GM12878 (cell line): ENCODE results near the gene ARHGEF11. TPM values are rescaled to one million over a fixed set of nuclear protein-coding genes. Genes with fewer than 3 reads are reported as not detected.

ENCODE experiments used
- ATAC-seq: fragments of 200-7000 bp; cut with Tn5 transposase; 3 replicates; pipeline ENCODE4 v1.9.1; 2020; ENCODE audit warnings: mild to moderate bottlenecking, moderate library complexity
- BruUV-seq: library from RNA; stranded (reverse); fragments of 400-500 nt; replicated peaks from 2 replicates; lab custom pipeline; 2021; lab: Mats Ljungman, UMichigan
- CTCF ChIA-PET: fragments of 300-600 bp; sonication (Branson Sonifier 250); formaldehyde crosslinking; extraction: SDS; loops from one replicate; lab custom pipeline; 2021; ENCODE audit warnings: inconsistent platforms; lab: Yijun Ruan, JAX
- POLR2A ChIA-PET: fragments of 350-600 bp; formaldehyde crosslinking; extraction: SDS; loops from one replicate; lab custom pipeline; 2021; ENCODE audit warnings: inconsistent platforms; lab: Charles Lee
- RAD21 ChIA-PET: fragments of 300-600 bp; sonication (Branson Sonifier 250); formaldehyde crosslinking; loops from one replicate; lab custom pipeline; 2023; ENCODE audit warnings: antibody characterized with exemption; ENCODE audit not compliant: unreplicated experiment; lab: Charles Lee
- SMC1A ChIA-PET: fragments of 300-600 bp; sonication (Branson Sonifier 250); formaldehyde crosslinking; loops from one replicate; lab custom pipeline; 2023; ENCODE audit not compliant: unreplicated experiment, uncharacterized antibody; lab: Charles Lee
- DNase-seq: peaks from one replicate; pipeline ENCODE4 v3.0.0-alpha.2; 2011; ENCODE audit warnings: low read depth, low spot score
- FAIRE-seq: peaks from 3 replicates; lab custom pipeline; 2011; peaks lifted over from hg19 to GRCh38; lab: Jason Lieb, UNC
- H2AFZ ChIP-seq: 2 replicates; pipeline ENCODE4 v1.6.0; 2011; ENCODE audit warnings: low read depth, low read length, control low read depth; ENCODE audit not compliant: control insufficient read depth
- H3K27ac ChIP-seq: 2 replicates; pipeline ENCODE4 v1.5.1; 2011; ENCODE audit warnings: control low read depth; ENCODE audit not compliant: control insufficient read depth, insufficient read depth
- H3K27me3 ChIP-seq, 2 experiments: replicated peaks in 1 of 2; 2 replicates each; pipeline versions ENCODE4 v1.6.0 to v1.6.1; 2011; ENCODE audit warnings: low read length in 1 of 2; ENCODE audit not compliant: control insufficient read depth in 2 of 2, insufficient read depth in 2 of 2
- H3K36me3 ChIP-seq, 2 experiments: 2 replicates each; pipeline ENCODE4 v1.5.1; 2011; ENCODE audit warnings: low read length in 1 of 2; ENCODE audit not compliant: control insufficient read depth in 2 of 2, insufficient read depth in 2 of 2
- H3K4me1 ChIP-seq: 2 replicates; pipeline ENCODE4 v1.6.1; 2011; ENCODE audit warnings: mild to moderate bottlenecking, low read length, moderate library complexity, mixed read lengths; ENCODE audit not compliant: control insufficient read depth, insufficient read depth
- H3K4me2 ChIP-seq: 2 replicates; pipeline ENCODE4 v1.6.0; 2011; ENCODE audit warnings: control low read depth; ENCODE audit not compliant: control insufficient read depth, insufficient read depth
- H3K4me3 ChIP-seq: fragments of 200-600 bp; sonication (generic); 2 replicates; pipeline ENCODE4 v1.5.1; 2016
- H3K79me2 ChIP-seq: 2 replicates; pipeline ENCODE4 v1.6.0; 2011; ENCODE audit warnings: low read length; ENCODE audit not compliant: control insufficient read depth, insufficient read depth
- H3K9ac ChIP-seq: 2 replicates; pipeline ENCODE4 v1.8.0; 2011; ENCODE audit warnings: low read length, control low read depth, mixed read lengths; ENCODE audit not compliant: control insufficient read depth, insufficient read depth
- H3K9me3 ChIP-seq: replicated peaks from 3 replicates; pipeline ENCODE4 v1.5.1; 2011; ENCODE audit warnings: mild to moderate bottlenecking, low read length; ENCODE audit not compliant: control insufficient read depth, insufficient read depth
- H4K20me1 ChIP-seq: 2 replicates; pipeline ENCODE4 v1.6.0; 2011; ENCODE audit not compliant: control insufficient read depth, insufficient read depth
- ASH2L ChIP-seq: fragments of 300-600, 200-600 bp; sonication (generic); IDR thresholded peaks from 2 replicates; pipeline ENCODE4 v1.6.1; 2017; ENCODE audit warnings: low read depth, mild to moderate bottlenecking, borderline replicate concordance
- ATF3 ChIP-seq: IDR thresholded peaks from 2 replicates; pipeline ENCODE4 v1.6.1; 2011; ENCODE audit warnings: low read depth, mild to moderate bottlenecking, low read length, moderate library complexity, borderline replicate concordance; ENCODE audit errors: extremely low read depth
- CEBPB ChIP-seq, 2 experiments: fragments of 150-350 bp in 1 of 2; IDR thresholded peaks; 2 replicates each; pipeline ENCODE4 v1.6.1; 2012 to 2014; ENCODE audit warnings: low read depth in 2 of 2, low read length in 2 of 2, borderline replicate concordance in 1 of 2, inconsistent platforms in 1 of 2
- CTCF ChIP-seq, 3 experiments: IDR thresholded peaks in 2 of 3; conservative IDR thresholded peaks in 1 of 3; 2 replicates each; pipeline ENCODE4 v1.5.1; 2011; ENCODE audit warnings: low read depth in 3 of 3, low read length in 3 of 3, mild to moderate bottlenecking in 3 of 3, control low read depth in 2 of 3, moderate library complexity in 2 of 3, inconsistent platforms in 1 of 3, mixed read lengths in 1 of 3; ENCODE audit not compliant: control insufficient read depth in 2 of 3, insufficient read depth in 1 of 3; ENCODE audit errors: extremely low read depth in 1 of 3
- DPF2 ChIP-seq: fragments of 450-650 bp; IDR thresholded peaks from 2 replicates; pipeline ENCODE4 v1.6.1; 2017; ENCODE audit warnings: mild to moderate bottlenecking
- ETV6 ChIP-seq, 2 experiments: fragments of 450-650 bp in 1 of 2; IDR thresholded peaks in 1 of 2; conservative IDR thresholded peaks in 1 of 2; 2 replicates each; pipeline ENCODE4 v1.6.1; 2014; ENCODE audit warnings: antibody characterized with exemption in 1 of 2, borderline replicate concordance in 1 of 2, low read depth in 1 of 2, mild to moderate bottlenecking in 1 of 2, moderate library complexity in 1 of 2
- IRF4 ChIP-seq: IDR thresholded peaks from 2 replicates; pipeline ENCODE4 v1.6.1; 2011; ENCODE audit warnings: low read depth, low read length
- JUND ChIP-seq: IDR thresholded peaks from 2 replicates; pipeline ENCODE4 v1.6.1; 2012; ENCODE audit warnings: low read depth, mild to moderate bottlenecking, low read length, improper control_type of control experiment, moderate library complexity
- KLF5 ChIP-seq: fragments of 450-650 bp; IDR thresholded peaks from 2 replicates; pipeline ENCODE4 v1.6.1; 2014; ENCODE audit warnings: mild to moderate bottlenecking; ENCODE audit not compliant: partially characterized antibody
- LARP7 ChIP-seq: fragments of 450-650 bp; IDR thresholded peaks from 2 replicates; pipeline ENCODE4 v1.6.1; 2017; ENCODE audit warnings: mild to moderate bottlenecking
- MEF2B ChIP-seq: fragments of 450-650 bp; IDR thresholded peaks from 2 replicates; pipeline ENCODE4 v1.6.1; 2018; ENCODE audit warnings: mild to moderate bottlenecking, moderate library complexity; ENCODE audit not compliant: partially characterized antibody, poor library complexity, severe bottlenecking
- PKNOX1 ChIP-seq: fragments of 450-650 bp; IDR thresholded peaks from 2 replicates; pipeline ENCODE4 v1.6.1; 2016; ENCODE audit warnings: mild to moderate bottlenecking
- PML ChIP-seq: IDR thresholded peaks from 2 replicates; pipeline ENCODE4 v1.6.1; 2012; ENCODE audit warnings: low read length, inconsistent platforms
- RAD21 ChIP-seq: IDR thresholded peaks from 2 replicates; pipeline ENCODE4 v1.6.1; 2011; ENCODE audit warnings: mild to moderate bottlenecking, low read depth, low read length, moderate library complexity; ENCODE audit not compliant: insufficient read depth
- SIN3A ChIP-seq: IDR thresholded peaks from 2 replicates; pipeline ENCODE4 v1.6.1; 2012; ENCODE audit warnings: low read depth, low read length, improper control_type of control experiment
- SMAD1 ChIP-seq: fragments of 450-650 bp; IDR thresholded peaks from 2 replicates; pipeline ENCODE4 v1.6.1; 2018; ENCODE audit warnings: mild to moderate bottlenecking, low read depth; ENCODE audit not compliant: partially characterized antibody
- TCF12 ChIP-seq: IDR thresholded peaks from 2 replicates; pipeline ENCODE4 v1.6.1; 2011; ENCODE audit warnings: low read depth, mild to moderate bottlenecking, low read length
- ZBED1 ChIP-seq: IDR thresholded peaks from 2 replicates; pipeline ENCODE4 v1.6.1; 2016; ENCODE audit warnings: borderline replicate concordance
- ZNF217 ChIP-seq: fragments of 450-650 bp; IDR thresholded peaks from 2 replicates; pipeline ENCODE4 v1.6.1; 2017; ENCODE audit warnings: antibody characterized with exemption, mild to moderate bottlenecking
- ZNF274 ChIP-seq: IDR thresholded peaks from one replicate; pipeline ENCODE4 v1.8.0; 2011; ENCODE audit not compliant: insufficient read length, insufficient read depth
- WGBS: methylation state at CpG from one replicate; pipeline ENCODE4 v1.1.6; 2016; ENCODE audit warnings: low lambda C conversion rate; ENCODE audit not compliant: insufficient replicate concordance, insufficient coverage; ENCODE audit errors: missing lambda C conversion rate; 5-methylcytosine and 5-hydroxymethylcytosine counted together
- in situ Hi-C: fragments of 300-500 bp; cut with MboI; formaldehyde crosslinking; loops from 9 replicates; pipeline ENCODE4 v1.14.3; 2018; ENCODE audit warnings: mixed read lengths
- intact Hi-C: fragments of 100-400 bp; cut with micrococcal nuclease; formaldehyde crosslinking; loops from one replicate; pipeline ENCODE4 v1.14.2; 2022; ENCODE audit not compliant: unreplicated experiment
- polyA plus RNA-seq, 11 experiments: library from polyadenylated mRNA; depleted of rRNA in 4 of 11; unstranded in 6 of 11; stranded (reverse) in 5 of 11; fragments of >200 nt; fragmentation: Nextera tagmentation in 4 of 11; fragmentation: Illumina TruSeq in 1 of 11; extraction: Ambion mirVana in 4 of 11; extraction: Trizol in 1 of 11; gene quantifications; 1 replicate in 1 of 11; 2 replicates in 10 of 11; pipeline versions ENCODE4 v1.2.1 to v1.2.3, GENCODE V29; 2011 to 2016; ENCODE audit warnings: inconsistent platforms in 2 of 11, missing spikeins in 2 of 11, low read depth in 1 of 11
- total RNA-seq, 4 experiments: library from RNA; depleted of rRNA in 3 of 4; stranded (reverse); fragments of >200 nt in 3 of 4; fragmentation: Illumina TruSeq in 1 of 4; extraction: Trizol in 1 of 4; gene quantifications; 2 replicates each; pipeline versions ENCODE4 v1.2.1 to v1.2.3, GENCODE V29; 2013 to 2021

ARHGEF11 gene
- total and polyA plus RNA-seq, 10 of the 15 experiments (the other 5 are each of a cell fraction or from before 2014, with no cell fraction given) = 0.05 to 12.7 (median 1.8) TPM

- ATAC-seq = no peak
- BruUV-seq = no TSS peak
- no peak overlapping the region for H3K9ac ChIP-seq
- intact Hi-C loops = no loop called here
- H3K79me2 ChIP-seq = no peaks in the 10 kb centered on the region
- ChIA-PET SMC1A (no interaction called here), RAD21 (no interaction called here), POLR2A (no interaction called here), CTCF (no interaction called here)
- H3K4me1 ChIP-seq = no peaks in the 10 kb centered on the region; the same call in 1 of the 2 replicates
- H3K36me3 ChIP-seq = peaks cover 0 to 13% of the 10 kb centered on the region in 2 experiments; a peak in 2 of 4 replicates
- TF ChIP-seq DPF2 = no peak
- TF ChIP-seq ATF3 = no peak
- TF ChIP-seq LARP7 = no peak
- TF ChIP-seq SMAD1 = no peak
- TF ChIP-seq MEF2B = no peak
- TF ChIP-seq CEBPB (IDR thresholded peaks at IDR 0.05; ENCODE audit: borderline replicate concordance in 1 of 2, low read depth in 2 of 2, low read length in 2 of 2) = no peak
- TF ChIP-seq PML = no peak
- TF ChIP-seq ZBED1 = no peak
- no peak for TF ChIP-seq ZNF274
- TF ChIP-seq SIN3A = no peak
- no peak for TF ChIP-seq IRF4
- TF ChIP-seq KLF5 = no peak
- no peak for TF ChIP-seq RAD21
- TF ChIP-seq TCF12 = no peak
- TF ChIP-seq ASH2L = no peak
- no peak for TF ChIP-seq ZNF217
- no peak for TF ChIP-seq PKNOX1
- TF ChIP-seq ETV6 (conservative IDR thresholded peaks at IDR 0.05 in 1 of 2, IDR thresholded peaks at IDR 0.05 in 1 of 2; ENCODE audit: borderline replicate concordance in 1 of 2, low read depth in 1 of 2) = no peak
- TF ChIP-seq CTCF (IDR thresholded peaks at IDR 0.05 in 2 of 3, conservative IDR thresholded peaks at IDR 0.05 in 1 of 3; ENCODE audit: control insufficient read depth in 2 of 3, extremely low read depth in 1 of 3, insufficient read depth in 1 of 3, low read depth in 3 of 3, low read length in 3 of 3) = no peak
- TF ChIP-seq JUND = no peak
- no peak for FAIRE-seq
- in situ Hi-C loops = no loop called here
- H3K27me3 ChIP-seq = no peaks in the 10 kb centered on the region
- H4K20me1 ChIP-seq = no peaks in the 10 kb centered on the region
- no peak for DNase-seq
- H2AFZ ChIP-seq = no peak overlapping the region
- no peak overlapping the region for H3K27ac ChIP-seq
- H3K4me3 ChIP-seq = no peak overlapping the region
- no peaks in the 10 kb centered on the region for H3K9me3 ChIP-seq
- WGBS = 77% methylated on average over 3 of the region's 3 CpGs
- no peak overlapping the region for H3K4me2 ChIP-seq
These were observed 103.4 kb downstream of the ARHGEF11 start for GRCh38 chr1:156942176-156942575.
